ENCODE data around the gene TNS2. TPM values are rescaled to one million over a fixed set of nuclear protein-coding genes. Genes with fewer than 3 reads are reported as not detected.

Gene TNS2
- total and polyA plus RNA-seq, 2 of the 13 experiments (the other 11 are each of a cell fraction or from before 2014, with no cell fraction given), result 8.9 to 20.4 TPM

DNA sequence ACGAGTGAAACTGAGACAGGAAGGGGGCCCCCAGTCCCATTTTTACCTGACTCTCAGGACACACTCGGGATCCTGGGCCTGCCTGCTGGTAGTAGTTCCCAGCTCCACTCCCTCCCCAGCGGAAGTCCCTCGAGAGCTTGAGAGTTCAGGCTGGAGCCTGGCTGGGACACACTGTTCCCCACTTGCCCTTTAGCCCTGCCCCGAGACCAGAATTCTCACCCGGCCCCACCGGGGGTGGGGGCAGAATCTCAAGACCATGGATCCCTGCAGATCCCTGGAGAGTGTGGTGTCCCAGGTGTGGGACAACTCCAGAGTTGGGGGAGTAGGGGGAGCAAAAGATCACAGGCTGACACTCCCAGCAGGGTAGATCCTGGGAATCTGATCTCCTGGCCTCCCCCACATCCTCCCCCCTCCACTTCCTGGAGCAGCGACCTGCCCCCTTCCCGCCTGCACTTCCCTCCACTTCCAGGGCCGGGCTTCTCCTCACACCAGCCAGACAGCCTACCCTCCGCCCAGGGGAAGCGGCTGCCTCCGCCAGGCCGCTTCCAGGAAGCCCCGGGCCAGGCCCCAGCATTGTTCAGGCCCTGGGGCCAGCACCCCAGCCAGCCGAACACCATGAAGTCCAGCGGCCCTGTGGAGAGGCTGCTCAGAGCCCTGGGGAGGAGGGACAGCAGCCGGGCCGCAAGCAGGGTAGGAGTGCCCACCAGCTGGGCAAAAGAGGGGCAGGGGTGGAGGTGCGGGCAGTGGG is at the start of gene TNS2 (continued):
- TF ChIP-seq ZNF441 (CRISPR knock-in tag; IDR thresholded peaks at IDR 0.05; ENCODE audit: borderline replicate concordance), result peak; percentile 85; the same call in 1 of the 2 replicates
- TF ChIP-seq XBP1 (CRISPR knock-in tag; IDR thresholded peaks at IDR 0.05), result no peak
- TF ChIP-seq, protein P1, sequence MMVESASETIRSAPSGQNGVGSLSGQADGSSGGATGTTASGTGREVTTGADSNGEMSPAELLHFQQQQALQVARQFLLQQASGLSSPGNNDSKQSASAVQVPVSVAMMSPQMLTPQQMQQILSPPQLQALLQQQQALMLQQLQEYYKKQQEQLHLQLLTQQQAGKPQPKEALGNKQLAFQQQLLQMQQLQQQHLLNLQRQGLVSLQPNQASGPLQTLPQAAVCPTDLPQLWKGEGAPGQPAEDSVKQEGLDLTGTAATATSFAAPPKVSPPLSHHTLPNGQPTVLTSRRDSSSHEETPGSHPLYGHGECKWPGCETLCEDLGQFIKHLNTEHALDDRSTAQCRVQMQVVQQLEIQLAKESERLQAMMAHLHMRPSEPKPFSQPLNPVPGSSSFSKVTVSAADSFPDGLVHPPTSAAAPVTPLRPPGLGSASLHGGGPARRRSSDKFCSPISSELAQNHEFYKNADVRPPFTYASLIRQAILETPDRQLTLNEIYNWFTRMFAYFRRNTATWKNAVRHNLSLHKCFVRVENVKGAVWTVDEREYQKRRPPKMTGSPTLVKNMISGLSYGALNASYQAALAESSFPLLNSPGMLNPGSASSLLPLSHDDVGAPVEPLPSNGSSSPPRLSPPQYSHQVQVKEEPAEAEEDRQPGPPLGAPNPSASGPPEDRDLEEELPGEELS (CRISPR knock-in tag; IDR thresholded peaks at IDR 0.05), result no peak
- TF ChIP-seq KDM4B (CRISPR knock-in tag; IDR thresholded peaks at IDR 0.05), result no peak
- TF ChIP-seq ZKSCAN5 (CRISPR knock-in tag; IDR thresholded peaks at IDR 0.05), result no peak
- TF ChIP-seq ZNF326 (CRISPR knock-in tag; IDR thresholded peaks at IDR 0.05; ENCODE audit: borderline replicate concordance), result no peak
- TF ChIP-seq KLF15 (CRISPR knock-in tag; IDR thresholded peaks at IDR 0.05; ENCODE audit: borderline replicate concordance), result no peak
- TF ChIP-seq FOXP1 (IDR thresholded peaks at IDR 0.05), result no peak
- no peak for TF ChIP-seq FOXP1 (CRISPR knock-in tag; IDR thresholded peaks at IDR 0.05)
- TF ChIP-seq ZNF768 (CRISPR knock-in tag; IDR thresholded peaks at IDR 0.05), result no peak
- no peak for TF ChIP-seq HNRNPH1 (optimal IDR thresholded peaks at IDR 0.05; ENCODE audit: low read depth, low read length)
- TF ChIP-seq DR1 (CRISPR knock-in tag; IDR thresholded peaks at IDR 0.05), result no peak
- no peak for TF ChIP-seq CCAR2 (optimal IDR thresholded peaks at IDR 0.05; ENCODE audit: low read depth, low read length)
- TF ChIP-seq ZNF788 (CRISPR knock-in tag; IDR thresholded peaks at IDR 0.05; ENCODE audit: borderline replicate concordance), result peak; percentile 69; the same call in 1 of the 2 replicates
- TF ChIP-seq ZNF33B (CRISPR knock-in tag; IDR thresholded peaks at IDR 0.05), result no peak
- peak; percentile 67; the same call in 1 of the 2 replicates for TF ChIP-seq ZNF607 (CRISPR knock-in tag; IDR thresholded peaks at IDR 0.05; ENCODE audit: borderline replicate concordance)
- peak; percentile 69 for TF ChIP-seq TAF1 (CRISPR knock-in tag; IDR thresholded peaks at IDR 0.05)
- no peak for TF ChIP-seq PRPF4 (IDR thresholded peaks at IDR 0.05; ENCODE audit: low read depth, low read length, poor library complexity, severe bottlenecking)
- 0 out of 2 replicates have a peak, but pooled peaks have one; percentile 22 for TF ChIP-seq ZNF703 (CRISPR knock-in tag; IDR thresholded peaks at IDR 0.05; ENCODE audit: borderline replicate concordance)
- TF ChIP-seq TBL1XR1 (IDR thresholded peaks at IDR 0.05; ENCODE audit: borderline replicate concordance, low read length, partially characterized antibody), result no peak
- TF ChIP-seq NCOA1 (CRISPR knock-in tag; IDR thresholded peaks at IDR 0.05), result no peak
- TF ChIP-seq HMG20B (CRISPR knock-in tag; conservative IDR thresholded peaks at IDR 0.05), result no peak
- 0 out of 2 replicates have a peak, but pooled peaks have one; percentile 41 for TF ChIP-seq ZNF609 (CRISPR knock-in tag; IDR thresholded peaks at IDR 0.05; ENCODE audit: borderline replicate concordance)
- TF ChIP-seq PRMT3 (CRISPR knock-in tag; IDR thresholded peaks at IDR 0.05; ENCODE audit: borderline replicate concordance, low read depth), result 0 out of 2 replicates have a peak, but pooled peaks have one; percentile 61
- TF ChIP-seq ZNF570 (CRISPR knock-in tag; IDR thresholded peaks at IDR 0.05; ENCODE audit: borderline replicate concordance), result no peak

Data from HepG2 (cell line).